ENCODE measurements around the gene OR2H1.
"Not testable (repeated sequence)": the region's sequence is repeated elsewhere in the genome, so short reads cannot be mapped to it uniquely, and the experiment has no call there.

Gene OR2H1

DNA sequence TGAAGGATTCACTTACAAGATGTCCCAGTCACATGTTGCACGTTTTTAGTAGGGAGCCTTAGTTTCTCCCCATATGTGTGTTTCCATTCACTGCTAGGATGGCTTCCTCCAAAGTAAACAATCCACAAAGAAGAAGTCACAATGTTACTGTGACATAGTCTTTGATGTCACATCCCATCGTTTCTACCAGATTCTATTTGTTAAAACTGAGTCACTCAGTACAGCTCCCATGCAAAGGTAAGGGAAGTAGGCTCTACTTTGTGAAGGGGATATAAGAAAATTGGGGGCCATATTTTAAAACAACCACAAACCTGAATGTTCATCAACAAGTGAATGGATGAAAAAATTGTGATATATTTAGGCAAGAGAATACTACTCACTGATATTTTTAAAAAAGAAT lies at the start of gene OR2H1, which contains the start of gene OR11A1:
TSS of gene OR2H1 (plus strand) at position 185 of the 400 bp plus-strand sequence. CDS start 4,615 bp downstream, outside the sequence.
TSS of gene OR11A1 (minus strand) at position 101 of the 400 bp plus-strand sequence. CDS start 29,430 bp downstream, outside the sequence.
- DNase-seq: no peak

DNA sequence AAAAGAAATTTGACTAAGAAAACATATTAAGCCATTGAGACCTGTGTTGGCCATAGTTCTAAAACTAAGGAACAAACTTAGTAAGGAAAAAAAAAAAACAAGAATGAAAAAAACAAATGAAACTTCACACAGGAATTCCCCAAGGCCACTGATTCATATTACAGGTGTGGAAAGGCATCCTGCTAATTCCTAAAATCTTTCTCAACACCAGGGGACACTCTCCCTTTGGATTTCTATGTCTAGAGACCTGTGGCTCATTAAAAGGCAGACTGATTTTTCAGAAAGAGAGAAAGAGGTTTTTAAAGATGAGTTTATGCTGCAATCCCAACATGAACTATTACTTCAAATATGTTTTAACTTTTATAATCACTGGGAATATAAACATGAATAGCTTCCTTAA lies 42.4 kb upstream of the OR2H1 start, which contains the start of gene OR12D1:
TSS of gene OR12D1 (plus strand) at position 341 of the 400 bp plus-strand sequence.
- peak; percentile 51 for DNase-seq

DNA sequence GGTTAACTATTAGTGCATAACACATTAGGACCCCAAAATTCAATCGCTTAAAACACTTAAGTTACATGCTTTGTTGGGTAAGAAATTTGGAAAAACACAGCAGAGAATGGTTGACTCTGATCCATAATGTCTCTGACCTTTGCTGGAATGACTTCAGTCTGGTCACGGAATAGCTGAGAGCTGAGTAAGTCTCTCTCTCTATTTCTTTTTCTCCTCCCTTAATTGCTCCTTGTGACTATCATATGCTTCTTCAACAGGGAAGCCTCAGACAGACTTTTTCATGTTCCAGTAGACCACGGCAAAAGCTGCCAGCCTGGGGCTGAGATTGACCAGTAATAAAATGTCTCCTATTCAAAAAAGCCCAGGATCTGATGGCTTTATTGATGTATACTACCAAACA lies 37.4 kb upstream of the OR2H1 start:
- peak; percentile 77 for DNase-seq

DNA sequence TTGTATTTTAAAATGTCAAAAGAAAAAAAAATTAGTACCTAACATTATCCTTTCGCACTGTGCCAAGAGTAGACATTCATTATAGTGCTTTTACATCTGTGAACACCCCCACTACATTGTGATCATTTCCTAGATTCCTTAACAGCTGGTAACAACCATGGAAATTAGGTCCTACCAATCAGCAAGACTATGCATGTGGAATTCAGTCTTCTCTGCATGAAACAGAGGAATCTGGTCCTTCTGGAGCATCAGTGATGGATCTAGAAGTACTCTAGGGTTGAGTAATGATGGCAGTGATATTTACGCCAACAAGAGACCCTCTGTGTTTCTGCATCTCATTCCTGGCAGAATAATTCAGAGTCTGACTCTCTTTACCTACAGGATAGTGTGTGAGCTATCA lies 32.8 kb upstream of the OR2H1 start:
- DNase-seq: no peak

DNA sequence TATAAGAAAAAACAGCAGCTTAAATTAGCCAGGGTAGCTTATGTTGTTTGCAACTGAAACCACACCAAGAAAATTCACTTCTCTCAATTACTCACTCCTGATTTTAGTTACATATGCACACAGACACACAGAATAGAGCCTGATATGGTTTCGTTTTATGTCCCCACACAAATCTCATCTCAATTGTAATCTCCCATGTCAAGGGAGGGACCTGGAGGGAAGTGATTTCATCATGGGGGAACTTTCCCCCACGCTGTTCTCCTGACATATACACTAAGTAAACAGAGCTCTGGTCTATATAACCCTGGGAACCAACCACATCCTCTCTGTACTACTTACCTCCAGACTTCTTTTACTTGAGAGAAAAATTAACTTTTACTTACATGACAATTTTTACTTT lies 32.4 kb upstream of the OR2H1 start:
- no peak for DNase-seq

DNA sequence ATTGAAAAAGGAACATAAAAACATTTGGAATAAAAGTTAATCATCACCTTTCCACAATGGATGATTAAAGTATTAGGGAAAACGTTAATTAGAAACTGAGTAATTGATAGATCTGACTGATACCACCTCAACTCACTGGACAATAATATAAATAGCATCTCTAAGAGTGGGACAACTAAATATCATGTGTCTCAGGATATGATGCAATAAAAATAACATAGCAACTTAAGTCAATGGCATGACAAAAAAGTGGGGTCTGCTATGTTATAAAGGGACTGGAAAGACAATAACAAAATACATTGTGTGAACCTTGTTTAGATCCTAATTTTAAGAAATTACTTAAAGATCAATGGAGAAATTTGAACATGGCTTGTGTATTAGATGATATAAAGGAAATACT lies 31.9 kb upstream of the OR2H1 start:
- no peak for DNase-seq

DNA sequence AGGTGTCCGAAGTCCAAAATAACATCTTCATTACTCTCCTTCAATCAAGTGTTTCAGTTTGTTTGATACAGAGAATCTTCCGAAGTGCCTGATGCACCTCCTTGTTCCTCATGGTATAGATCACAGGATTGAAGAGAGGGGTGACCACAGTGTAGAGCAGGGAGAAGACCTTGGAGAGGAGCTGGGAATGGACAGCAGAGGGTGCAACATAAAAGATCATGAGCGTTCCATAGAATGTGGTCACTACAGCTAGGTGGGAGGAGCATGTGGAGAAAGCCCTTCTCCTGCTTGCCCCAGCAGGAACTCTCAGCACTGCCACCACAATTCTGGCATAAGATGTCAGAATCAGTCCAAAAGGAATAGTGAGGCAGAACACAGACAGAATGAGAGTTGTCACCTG lies 30.3 kb upstream of the OR2H1 start:
- DNase-seq: no peak

DNA sequence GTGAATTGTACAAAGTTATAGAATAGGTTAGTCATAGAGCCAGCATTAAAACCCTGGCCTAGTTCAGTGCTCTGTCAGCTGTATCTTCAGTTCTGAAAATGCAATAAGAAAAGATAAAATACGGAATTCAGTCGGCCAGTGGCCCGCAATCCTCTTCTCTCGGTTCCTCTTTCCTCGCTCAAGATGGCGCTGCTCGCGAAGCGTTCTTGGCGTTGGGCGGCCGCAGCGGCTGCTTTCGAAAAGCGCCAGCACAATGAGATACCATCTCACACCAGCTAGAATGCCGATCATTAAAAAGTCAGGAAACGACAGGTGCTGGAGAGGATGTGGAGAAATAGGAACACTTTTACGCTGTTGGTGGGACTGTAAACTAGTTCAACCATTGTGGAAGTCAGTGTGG lies 20.2 kb upstream of the OR2H1 start:
- DNase-seq: not testable (repeated sequence)

DNA sequence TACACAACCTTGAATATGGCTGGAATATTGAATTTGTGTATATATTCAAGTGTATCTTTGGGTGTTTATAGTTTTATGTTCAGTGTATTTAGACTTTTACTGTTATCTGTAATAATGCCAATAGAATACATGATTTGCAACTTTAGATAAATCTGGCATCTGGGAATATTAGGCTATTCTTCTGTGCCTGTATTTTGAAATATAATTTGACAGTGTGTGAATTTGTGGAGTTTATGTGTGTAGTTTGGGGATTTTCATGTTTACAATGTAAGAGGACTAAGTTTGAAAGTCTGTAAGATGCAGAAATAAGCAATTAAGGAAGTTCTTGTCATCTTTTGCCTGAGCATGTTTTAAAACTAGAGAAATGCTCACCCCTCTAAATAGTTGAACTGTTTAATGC lies 17.9 kb upstream of the OR2H1 start, which contains the start of gene OR10C1:
TSS of gene OR10C1 (plus strand) at position 301 of the 400 bp plus-strand sequence. CDS start 710 bp downstream, outside the sequence.
- no peak for DNase-seq

DNA sequence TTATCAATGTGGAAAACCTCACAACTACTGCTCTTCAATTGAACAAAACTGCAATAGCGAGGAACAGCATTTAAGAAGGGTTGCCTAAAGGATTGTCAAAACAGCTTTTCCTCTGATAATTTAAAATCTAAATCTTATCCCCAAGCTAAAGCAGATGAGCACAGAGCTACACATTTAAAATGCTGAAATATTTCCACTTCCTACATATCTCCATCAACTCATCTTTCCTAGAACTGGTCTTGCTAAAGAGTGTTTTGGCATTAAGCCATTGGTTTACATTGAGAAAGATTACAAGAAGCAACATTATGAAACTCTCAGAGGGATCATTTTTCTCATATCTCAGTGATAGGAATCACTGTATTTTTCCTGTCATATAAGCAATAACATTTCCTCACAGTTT lies 14.2 kb upstream of the OR2H1 start:
- no peak for DNase-seq

DNA sequence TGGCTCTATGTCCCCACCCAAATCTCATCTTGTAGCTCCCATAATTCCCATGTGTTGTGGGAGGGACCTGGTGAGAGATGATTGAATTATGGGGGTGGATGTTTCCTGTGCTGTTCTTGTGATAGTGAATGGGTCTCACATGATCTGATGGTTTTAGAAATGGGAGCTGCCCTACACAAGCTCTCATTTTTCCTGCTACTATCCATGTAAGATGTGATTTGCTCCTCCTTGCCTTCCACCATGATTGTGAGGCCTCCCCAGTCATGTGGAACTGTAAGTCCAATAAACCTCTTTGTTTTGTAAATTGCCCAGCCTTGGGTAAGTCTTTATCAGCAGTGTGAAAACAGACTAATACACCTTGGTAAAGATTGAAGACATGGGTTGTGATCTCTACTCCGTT lies 12.9 kb upstream of the OR2H1 start:
- DNase-seq: not testable (repeated sequence)

DNA sequence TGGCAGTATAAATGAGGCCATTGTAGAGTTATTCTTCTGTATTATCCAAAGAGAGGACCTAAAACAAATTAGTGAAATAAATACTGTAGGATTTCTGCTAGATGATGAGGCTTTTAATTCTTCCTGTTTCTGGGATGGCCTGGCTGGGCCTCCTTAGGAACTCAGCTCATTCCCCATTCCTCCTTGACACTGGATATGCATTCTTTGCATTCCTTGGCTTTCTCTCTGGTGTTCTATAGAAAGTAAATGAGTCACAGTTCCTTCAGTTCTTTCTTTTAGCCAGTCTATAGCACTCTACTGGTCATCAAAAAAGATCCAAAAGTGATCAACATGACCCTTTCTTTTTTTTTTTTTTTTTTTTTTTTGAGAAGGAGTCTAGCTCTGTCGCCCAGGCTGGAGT lies 9.3 kb upstream of the OR2H1 start:
- peak; percentile 26 for DNase-seq

DNA sequence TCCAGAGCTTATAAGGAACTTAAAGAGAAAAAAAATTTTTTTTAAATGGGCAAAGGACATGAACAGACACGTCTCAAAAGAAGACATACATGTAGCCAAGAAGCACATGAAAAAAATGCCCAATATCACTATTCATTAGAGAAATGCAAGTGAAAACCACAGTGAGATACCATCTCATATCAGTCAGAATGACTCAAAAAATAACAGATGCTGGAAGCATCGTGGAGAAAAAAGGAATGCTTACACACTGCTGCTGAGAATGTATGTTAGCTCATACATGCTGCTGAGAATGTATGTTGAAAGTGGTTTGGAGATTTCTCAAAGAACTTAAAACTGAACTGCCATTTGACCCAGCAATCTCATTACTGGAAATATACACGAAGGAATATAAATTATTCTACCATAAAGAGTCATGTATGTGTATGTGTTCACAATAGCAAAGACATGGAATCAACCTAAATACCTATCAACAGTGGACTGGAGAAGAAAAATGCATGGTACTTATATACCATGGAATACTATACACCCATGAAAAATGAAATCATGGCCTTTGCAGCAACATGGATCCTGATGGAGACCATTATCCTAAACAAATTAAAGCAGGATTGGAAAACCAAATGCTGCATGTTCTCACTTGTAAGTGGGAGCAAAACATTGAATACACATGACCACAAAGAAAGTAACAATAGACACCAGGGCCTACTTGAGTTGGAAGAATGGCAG lies 5.3 kb upstream of the OR2H1 start:
- DNase-seq: peak; percentile 0

DNA sequence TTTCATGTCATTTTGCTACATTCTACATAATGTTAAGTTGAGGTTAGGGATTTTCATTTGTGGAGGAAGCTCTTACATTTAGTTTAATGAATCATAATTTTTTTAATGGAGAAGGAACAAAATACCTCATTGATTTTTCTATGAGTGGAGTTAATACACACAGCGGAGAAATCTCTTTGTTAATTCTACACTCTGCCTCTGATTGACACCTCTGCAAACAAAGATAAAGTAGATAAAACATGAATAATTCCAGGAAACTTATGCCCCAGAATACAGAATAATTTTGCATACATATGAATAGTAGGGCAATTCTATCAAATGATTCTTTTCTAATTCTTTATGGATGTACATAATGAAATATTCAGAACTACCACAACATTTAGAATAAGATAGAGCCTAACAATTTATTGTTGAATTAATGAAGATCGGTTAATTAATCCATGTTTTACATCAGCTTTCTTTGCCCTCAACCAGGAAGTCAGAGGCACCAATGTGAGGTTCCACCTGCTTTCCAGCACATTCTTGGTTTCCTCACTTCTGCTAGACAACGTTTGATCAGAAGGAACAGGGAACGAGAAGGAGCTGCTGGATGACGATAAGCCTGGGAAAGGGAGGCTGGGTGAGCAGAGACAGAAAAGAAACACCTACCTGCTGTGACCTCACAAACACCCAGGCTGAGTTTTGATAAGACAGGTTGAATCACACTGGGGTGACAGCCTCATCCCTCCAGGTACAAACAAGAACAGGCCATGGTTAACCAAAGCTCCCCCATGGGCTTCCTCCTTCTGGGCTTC lies 4.3 kb downstream of the OR2H1 start:
- no peak for DNase-seq

DNA sequence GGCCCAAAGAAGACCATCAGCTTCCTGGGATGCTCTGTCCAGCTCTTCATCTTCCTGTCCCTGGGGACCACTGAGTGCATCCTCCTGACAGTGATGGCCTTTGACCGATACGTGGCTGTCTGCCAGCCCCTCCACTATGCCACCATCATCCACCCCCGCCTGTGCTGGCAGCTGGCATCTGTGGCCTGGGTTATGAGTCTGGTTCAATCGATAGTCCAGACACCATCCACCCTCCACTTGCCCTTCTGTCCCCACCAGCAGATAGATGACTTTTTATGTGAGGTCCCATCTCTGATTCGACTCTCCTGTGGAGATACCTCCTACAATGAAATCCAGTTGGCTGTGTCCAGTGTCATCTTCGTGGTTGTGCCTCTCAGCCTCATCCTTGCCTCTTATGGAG lies 5.1 kb downstream of the OR2H1 start:
- no peak for DNase-seq

DNA sequence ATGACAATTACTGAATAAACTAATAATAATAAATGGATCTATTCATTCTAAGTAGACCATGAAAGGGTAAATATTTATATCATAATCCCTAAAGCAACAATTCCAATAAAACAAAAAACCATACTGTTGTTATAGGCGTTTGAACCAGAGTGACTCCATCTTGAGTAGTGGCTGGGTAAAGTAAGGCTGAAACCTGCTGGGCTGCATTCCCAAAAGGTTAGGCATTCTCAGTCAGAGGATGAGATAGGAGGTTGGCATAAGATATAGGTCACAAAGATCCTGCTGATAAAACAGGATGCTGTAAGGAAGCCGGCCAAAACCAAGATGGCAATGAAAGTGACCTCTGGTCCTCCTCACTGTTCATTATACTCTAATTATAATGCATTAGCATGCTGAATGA lies 8.3 kb downstream of the OR2H1 start:
- DNase-seq: no peak

DNA sequence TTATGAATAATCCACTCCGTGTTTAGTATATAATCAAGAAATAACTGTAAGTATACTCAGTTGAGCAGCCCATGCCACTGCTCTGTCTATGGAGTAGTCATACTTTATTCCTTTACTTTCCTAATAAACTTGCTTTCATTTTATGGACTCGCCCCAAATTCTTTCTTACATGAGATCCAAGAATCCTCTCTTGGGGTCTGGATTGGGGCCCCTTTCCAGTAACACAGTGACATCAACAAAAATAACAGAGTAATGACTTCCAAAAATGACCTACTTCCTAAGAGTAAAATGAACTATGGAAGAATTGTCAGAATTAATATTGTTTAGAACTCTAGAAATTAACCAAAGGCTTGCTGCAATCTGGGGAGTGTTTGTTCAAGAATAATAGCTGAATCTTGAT lies 8.8 kb downstream of the OR2H1 start:
- no peak for DNase-seq

DNA sequence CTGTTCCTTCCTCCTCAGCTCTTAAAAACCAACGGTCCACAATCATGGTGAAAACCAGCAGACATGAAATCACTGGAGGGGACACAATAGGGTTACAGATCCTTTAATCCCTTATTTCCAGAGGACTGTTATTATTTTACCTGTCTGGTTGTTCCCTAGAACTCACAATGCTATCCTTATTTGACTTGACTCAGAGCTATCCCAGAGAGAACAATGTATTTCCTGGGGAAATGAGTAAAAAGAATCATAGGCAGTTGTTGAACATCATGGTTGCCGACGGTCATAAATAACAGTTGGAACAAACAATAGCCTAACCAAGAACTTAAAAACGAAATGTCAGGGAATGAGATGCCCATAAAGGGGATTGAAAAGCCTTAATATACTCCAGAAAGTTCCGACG lies 9.3 kb downstream of the OR2H1 start:
- DNase-seq: no peak

DNA sequence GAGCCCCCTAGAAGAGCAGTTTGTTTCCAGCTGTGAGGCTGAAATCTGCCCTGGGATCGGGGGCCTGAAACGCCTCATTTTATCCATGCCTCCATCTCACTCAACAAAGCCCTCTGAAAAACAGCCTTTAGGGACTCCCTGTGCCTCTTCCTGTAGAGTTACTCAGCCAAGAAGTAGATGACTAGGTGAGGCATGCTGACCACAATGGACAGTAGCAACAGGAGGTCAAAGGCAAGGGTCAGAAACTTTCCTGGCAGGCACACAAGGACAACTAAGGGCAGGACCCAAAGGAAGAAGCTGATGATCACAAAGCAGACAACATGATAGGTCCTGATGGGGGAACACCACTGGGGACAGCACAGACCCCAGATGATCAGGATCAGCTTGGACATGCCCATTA lies 18.0 kb downstream of the OR2H1 start:
- no peak for DNase-seq

DNA sequence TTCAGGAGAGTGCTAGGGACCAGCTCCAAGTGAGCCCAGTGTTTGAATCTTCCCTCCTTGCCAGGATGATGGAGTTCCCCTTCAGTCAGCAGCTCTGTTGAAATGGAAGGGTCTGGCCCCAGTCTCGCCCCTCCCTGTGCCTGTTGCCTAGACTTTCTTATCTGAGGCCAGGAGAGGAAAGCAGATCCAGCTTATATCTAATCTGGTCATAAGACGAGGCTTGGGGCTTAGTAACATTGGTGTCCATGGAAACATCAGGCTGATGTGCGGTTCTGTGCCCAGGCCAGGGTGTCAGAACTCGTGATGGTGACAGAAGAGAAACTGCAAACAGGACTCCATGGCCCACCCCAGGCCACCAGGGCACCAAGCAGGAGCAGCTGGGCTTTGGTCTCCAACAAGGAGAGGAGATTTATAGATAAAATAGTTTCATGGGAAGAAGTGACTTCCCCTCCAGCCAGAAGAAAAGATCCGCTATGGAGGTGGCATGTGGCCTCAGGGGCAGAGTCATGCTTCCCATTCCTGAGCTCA lies 21.0 kb downstream of the OR2H1 start:
- DNase-seq: no peak

DNA sequence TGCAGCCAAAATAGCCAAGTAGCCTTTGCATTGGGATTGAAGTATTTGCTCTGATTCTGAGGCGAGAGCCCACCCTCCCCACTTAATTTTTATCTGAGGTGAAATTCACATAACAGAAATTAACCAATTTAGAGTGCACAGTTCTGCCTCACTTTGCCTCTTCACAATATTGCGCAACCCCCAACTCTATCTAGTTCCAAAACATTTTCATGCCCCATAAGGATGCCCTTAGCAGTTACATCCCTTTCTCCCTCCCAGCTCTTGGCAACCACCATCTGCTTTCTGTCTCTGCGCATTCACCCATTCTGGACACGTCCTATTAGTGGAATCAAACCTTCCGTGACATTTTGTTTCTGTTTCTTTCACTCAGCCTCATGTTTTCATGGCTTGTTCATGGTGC lies 21.8 kb downstream of the OR2H1 start:
- DNase-seq: no peak

DNA sequence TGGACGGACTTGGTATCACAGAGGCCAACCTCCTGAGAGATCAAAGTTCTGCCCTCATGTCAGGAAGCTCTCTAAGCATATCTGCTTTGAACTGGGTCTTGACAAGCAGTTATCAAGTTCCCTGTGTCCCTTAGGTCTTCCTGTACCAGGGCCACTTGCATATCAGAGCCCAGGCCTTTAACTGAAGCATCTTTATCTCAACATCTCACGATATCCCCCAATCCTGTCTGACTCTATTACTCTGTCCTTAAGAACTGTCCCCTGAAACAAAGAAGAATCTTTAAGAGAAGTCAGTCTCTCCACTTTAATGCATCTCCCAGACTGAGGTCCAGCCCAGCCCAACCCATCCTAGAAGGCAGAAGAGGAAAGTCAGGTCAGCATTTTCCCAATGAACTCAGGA lies 22.6 kb downstream of the OR2H1 start:
- DNase-seq: no peak

DNA sequence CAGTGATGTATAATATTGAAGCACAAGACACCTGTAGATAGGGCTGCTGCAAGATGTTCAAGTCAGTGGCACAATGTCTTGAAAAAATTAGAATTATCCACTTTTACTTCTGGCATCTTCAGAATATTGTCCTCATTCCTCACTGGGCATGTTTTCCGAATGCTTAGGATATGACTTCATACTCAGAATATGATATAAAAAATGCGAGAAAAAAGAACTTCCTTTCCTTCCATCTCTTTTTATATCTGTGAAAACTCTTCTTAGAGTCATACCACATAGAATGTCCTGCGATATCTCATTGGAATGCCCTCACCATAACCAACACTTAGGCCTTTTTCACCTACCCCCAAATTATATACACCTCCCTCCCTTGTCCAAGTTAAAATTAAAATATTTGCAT lies 26.2 kb downstream of the OR2H1 start:
- no peak for DNase-seq

DNA sequence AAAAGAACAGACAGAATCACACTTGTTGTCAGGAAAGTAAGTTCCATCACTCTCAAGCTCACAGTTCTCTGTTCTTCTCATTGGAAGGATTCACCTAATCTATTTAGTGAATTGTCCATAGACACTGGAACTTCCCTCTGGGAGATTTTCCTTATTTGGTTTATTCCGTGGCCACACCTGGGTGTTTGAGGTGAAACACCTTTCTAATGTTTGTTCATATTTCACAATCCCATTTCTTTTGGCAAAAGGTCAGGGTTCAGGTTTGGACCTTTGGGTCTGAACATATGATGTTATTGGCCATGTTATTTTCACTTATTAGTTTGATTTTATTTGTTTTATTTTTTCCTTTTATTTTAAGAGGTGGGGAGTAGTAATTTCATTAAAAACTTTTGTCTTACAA lies 26.8 kb downstream of the OR2H1 start:
- DNase-seq: no peak
